ENCODE measurements around the gene PHLDB2.

The PHLDB2 gene

GRCh38 chr3:111965484-111965883 is 106.4 kb downstream of the PHLDB2 start:
- DNase-seq (ENCODE audit: low spot score): no peak

DNA sequence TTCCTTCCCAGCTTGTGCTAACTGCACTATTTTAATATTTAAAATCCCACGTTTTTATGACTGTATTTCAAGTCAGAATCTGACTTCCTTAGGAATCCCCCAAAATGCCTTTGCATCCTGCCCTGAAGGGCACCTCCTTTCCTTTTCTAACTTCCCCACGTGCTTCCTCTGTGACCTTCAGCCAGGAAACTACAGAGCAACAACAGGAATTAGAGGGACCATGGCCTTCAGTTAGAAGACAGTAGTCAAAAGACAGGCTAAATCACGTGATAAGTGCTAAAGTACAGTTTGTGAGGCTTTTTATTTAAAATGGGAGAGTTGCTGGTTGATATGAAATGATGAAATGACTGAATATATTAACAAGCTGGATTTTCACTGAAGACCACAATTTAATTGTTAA is 108.0 kb downstream of the PHLDB2 start:
- DNase-seq (ENCODE audit: low spot score): no peak

DNA sequence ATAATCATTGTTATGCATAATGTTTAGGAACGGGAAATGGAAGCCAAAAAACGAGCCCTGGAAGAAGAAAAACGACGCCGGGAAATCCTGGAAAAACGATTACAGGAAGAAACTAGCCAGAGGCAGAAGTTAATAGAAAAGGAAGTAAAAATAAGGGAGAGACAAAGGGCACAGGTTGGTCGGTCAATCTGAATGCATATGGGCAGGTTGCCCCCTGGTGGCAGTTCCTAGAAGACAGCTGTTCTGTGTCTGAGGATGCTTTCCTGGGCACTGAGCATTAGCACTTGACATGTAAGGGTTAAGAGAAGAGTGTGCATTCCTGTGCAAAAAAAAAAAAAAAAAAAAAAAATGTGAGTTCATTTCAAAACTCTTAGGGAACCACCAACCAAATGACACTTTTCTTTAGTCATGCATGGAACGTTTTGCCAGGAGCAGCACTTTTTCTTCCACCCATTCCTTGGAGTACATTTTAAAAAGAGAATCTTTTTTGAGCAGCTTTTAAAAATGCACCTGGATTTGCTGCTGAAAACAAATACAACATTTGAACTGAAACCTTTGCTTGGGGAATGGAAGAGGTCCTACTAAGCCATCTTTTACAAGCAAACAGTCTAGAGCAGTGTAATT is 108.7 kb downstream of the PHLDB2 start:
- DNase-seq (ENCODE audit: low spot score): peak; percentile 87

GRCh38 chr3:111968319-111969054 is 109.4 kb downstream of the PHLDB2 start:
- no peak for DNase-seq (ENCODE audit: low spot score)

GRCh38 chr3:111970376-111970775 is 111.3 kb downstream of the PHLDB2 start:
- DNase-seq (ENCODE audit: low spot score): no peak

- DNase-seq (ENCODE audit: low spot score): no peak
Observed at GRCh38 chr3:111971533-111972130, 112.6 kb downstream of the PHLDB2 start.

- DNase-seq (ENCODE audit: low spot score): no peak
Observed at GRCh38 chr3:111972891-111973290, 113.8 kb downstream of the PHLDB2 start.

GRCh38 chr3:111975131-111975530 is 116.1 kb downstream of the PHLDB2 start:
- DNase-seq (ENCODE audit: low spot score): no peak

- DNase-seq (ENCODE audit: low spot score): no peak
Observed at GRCh38 chr3:111976254-111976653, 117.2 kb downstream of the PHLDB2 start.

- DNase-seq (ENCODE audit: low spot score): peak; percentile 99
Observed at GRCh38 chr3:111978583-111979433, 119.7 kb downstream of the PHLDB2 start, which contains the start of gene ABHD10. ABHD10 (plus strand) TSS chr3:111979026; CDS start chr3:111979062, 36 bp downstream.

- DNase-seq (ENCODE audit: low spot score): peak; percentile 30
Observed at GRCh38 chr3:111979434-111980038, 120.5 kb downstream of the PHLDB2 start.

- DNase-seq (ENCODE audit: low spot score): no peak
Observed at GRCh38 chr3:111980716-111981456, 121.8 kb downstream of the PHLDB2 start.

GRCh38 chr3:111981457-111981763 is 122.3 kb downstream of the PHLDB2 start:
- DNase-seq (ENCODE audit: low spot score): no peak

DNA sequence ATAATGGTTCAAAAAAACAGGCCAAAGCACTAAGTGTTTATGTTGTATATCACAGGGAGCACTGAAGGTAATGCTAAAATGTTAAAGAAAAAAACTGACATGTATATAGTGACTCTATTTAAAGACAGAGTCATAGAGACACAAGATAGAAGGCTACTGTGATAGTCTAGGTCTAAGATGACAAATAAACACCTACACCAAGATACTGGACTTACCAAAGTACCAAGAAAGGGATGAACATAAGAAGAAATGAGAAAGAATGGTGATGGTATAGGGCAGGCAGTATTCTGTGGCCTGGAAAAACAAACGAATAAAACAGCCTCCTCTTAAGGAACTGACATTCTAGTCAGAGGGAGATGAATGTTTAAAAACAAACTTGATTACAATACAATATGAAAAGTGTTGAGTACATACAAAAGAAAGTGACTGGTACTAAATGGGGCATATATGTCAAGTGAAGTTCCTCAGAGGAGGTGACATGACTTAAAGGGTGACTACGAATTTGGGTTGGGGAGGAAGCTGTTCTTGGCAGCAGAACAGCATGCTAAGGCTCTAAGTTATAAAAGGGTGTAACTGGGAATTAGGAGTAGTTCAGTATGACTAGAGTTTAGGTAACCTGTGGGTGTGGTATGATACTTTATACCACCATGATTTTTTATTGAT is 125.7 kb downstream of the PHLDB2 start:
- no peak for DNase-seq (ENCODE audit: low spot score)

DNA sequence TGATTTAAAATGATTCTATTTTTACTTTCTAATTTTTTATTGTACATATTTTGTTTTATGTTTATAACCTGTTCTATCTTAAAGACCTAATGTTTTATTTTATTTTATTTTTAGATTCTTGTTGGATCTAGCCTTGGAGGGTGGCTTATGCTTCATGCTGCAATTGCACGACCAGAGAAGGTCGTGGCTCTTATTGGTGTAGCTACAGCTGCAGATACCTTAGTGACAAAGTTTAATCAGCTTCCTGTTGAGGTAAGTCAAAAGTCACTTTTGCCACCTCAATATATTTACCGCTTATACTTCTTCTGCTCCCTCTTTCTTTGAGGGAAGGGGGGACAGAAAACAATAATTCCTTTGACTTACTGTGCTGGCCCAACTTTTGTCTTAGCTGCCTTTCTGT is 127.7 kb downstream of the PHLDB2 start:
- no peak for DNase-seq (ENCODE audit: low spot score)

DNA sequence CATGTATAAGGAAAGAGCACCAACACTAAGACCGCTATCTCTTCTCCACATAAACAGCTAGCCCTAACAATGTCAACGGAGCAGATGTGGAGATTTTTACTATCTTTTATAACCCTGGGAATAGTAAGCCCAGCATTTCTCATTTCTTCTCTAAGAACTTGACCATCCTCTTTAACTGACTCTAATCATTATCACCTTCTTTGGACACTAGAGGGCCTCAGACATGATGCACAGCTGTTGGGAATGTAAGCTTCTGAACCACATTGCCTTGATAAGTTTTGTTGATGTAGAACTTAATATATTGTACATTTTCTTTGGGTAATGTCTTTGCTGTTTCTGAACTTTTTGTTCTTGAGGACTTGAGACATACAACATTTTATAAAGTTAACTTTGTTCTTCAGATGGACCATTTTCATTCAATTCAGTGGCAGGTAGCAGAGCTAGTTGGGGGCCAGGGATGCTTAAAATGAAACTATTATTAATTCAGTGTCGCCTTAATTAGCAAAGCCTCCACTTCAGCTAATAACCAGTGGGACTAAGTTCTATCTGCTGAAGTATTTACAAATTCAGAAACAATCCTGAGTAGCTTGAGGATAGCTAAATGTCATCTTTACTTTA is 130.1 kb downstream of the PHLDB2 start:
- peak; percentile 80 for DNase-seq (ENCODE audit: low spot score)

- DNase-seq (ENCODE audit: low spot score): no peak
Observed at GRCh38 chr3:111993038-111993437, 134.0 kb downstream of the PHLDB2 start.

DNA sequence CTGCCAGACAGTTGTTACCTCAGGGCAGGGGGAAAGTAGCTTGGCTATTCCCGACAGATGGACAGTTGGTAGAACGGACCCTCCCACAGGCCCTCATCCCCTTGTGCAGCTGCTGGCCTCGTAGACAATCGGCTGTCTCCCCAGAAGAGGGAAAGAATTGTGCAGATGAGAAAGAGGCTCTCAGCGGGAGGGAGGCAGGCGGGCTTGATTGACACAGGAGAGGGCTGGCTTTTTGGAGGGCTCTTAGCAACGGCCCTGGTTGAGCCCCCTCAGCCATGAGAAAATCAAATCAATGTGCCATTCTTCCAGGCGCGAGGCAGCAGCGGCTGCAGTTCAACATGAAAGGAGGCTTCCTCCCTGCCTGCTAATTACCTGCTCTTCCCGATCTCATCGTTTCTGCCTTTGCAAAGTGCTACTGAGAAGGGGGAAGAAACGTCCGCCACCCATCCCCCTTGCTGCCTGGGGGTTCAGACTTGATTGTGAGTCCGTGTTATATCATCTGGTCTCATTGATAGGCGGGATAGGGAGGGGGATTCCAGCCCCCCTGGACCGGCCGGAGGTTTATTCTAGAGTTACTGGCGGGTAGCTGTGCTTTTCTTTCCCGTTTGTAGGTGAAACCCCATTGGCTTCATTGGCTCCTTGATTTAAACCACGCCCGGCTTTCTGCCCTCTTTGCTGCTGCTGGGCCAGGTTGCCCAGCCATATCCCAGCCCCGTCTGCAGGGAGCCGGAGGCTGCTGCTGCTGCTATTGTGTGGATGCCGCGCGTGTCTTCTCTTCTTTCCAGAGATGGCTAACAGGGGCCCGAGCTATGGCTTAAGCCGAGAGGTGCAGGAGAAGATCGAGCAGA is 139.8 kb downstream of the PHLDB2 start, which contains the start of gene TAGLN3:
TAGLN3 (plus strand) TSS at position 287 of the 848 bp plus-strand sequence; CDS start at position 788, 501 bp downstream.
- DNase-seq (ENCODE audit: low spot score): peak; percentile 86
